ENCODE results near the gene ZNF215. TPM values are rescaled to one million over a fixed set of nuclear protein-coding genes. Genes with fewer than 3 reads are reported as not detected.

The ZNF215 gene
- total RNA-seq, 1 experiment from 2014 or later, result 15.8 TPM

DNA sequence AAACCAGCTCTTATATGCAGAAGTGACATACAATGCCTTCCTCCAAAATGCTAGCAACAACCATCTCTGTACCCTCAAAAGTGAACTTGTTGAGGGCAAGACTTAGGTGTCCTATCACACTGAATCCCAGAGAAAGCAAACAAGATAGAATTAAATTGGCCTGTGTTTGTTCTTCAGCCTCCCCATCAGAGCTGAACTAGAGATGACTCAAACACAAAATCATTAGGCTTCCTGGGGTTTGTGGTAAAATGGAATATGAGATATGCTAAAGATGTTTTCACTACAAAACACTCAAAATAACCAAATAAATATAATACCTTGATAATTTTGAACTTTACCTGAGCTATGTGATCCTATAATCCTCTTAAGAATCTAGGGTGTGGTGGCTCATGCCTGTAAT is 62.3 kb downstream of the ZNF215 start:
- ChIA-PET POLR2A (no interaction called here), CTCF (no interaction called here)
- no peaks in the 10 kb centered on the region for H3K27me3 Mint-ChIP-seq (ENCODE audit: low read depth)
- no peak for DNase-seq (ENCODE audit: low spot score)
- H3K4me1 Mint-ChIP-seq, result no peaks in the 10 kb centered on the region
- H3K9me3 Mint-ChIP-seq, result peaks cover 14% of the 10 kb centered on the region
- TF ChIP-seq, protein P1, sequence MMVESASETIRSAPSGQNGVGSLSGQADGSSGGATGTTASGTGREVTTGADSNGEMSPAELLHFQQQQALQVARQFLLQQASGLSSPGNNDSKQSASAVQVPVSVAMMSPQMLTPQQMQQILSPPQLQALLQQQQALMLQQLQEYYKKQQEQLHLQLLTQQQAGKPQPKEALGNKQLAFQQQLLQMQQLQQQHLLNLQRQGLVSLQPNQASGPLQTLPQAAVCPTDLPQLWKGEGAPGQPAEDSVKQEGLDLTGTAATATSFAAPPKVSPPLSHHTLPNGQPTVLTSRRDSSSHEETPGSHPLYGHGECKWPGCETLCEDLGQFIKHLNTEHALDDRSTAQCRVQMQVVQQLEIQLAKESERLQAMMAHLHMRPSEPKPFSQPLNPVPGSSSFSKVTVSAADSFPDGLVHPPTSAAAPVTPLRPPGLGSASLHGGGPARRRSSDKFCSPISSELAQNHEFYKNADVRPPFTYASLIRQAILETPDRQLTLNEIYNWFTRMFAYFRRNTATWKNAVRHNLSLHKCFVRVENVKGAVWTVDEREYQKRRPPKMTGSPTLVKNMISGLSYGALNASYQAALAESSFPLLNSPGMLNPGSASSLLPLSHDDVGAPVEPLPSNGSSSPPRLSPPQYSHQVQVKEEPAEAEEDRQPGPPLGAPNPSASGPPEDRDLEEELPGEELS (CRISPR knock-in tag; IDR thresholded peaks at IDR 0.05), result no peak
- no peak overlapping the region for H3K27ac Mint-ChIP-seq
- no peaks in the 10 kb centered on the region for H3K36me3 Mint-ChIP-seq
- ATAC-seq, result no peak
- no peak overlapping the region for H3K4me3 Mint-ChIP-seq

DNA sequence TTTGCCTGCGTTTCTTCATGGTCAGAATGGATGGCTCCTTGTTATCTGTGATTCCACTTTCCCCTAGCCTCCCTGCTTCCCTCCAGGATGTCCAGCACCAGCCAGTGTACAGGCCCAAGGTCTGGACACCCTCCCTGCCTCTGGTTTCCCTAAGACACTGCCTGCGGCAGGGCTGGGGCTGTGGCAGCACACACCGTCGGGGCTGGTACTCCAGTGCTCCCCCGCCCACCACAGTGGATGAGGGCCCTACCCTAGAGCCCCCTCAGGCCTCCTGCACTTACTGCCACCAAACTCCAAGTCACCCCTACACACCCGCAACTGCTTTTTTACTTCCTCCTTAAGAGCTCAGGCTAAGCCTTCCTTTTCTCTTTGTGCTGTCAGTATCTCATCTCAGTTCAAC is 65.0 kb downstream of the ZNF215 start:
- ChIA-PET CTCF (interaction anchor here (2.4 kb wide), 1 partner anchor 179 kb away, joined by 9 read pairs; no protein-coding TSS in a partner anchor), POLR2A (no interaction called here)
- TF ChIP-seq HMGA2 (CRISPR knock-in tag; IDR thresholded peaks at IDR 0.05) (no peak), OVOL2 (CRISPR knock-in tag; IDR thresholded peaks at IDR 0.05; ENCODE audit: borderline replicate concordance) (no peak), TP53 (CRISPR knock-in tag; IDR thresholded peaks at IDR 0.05) (no peak)
- no peak overlapping the region for H3K4me3 Mint-ChIP-seq
- ATAC-seq (peak; percentile 88), DNase-seq (ENCODE audit: low spot score) (peak; percentile 10)
- H3K36me3 Mint-ChIP-seq, result no peaks in the 10 kb centered on the region
- H3K9me3 Mint-ChIP-seq, result peaks cover 5% of the 10 kb centered on the region
- H3K27ac Mint-ChIP-seq, result no peak overlapping the region
- H3K4me1 Mint-ChIP-seq, result no peaks in the 10 kb centered on the region
- H3K27me3 Mint-ChIP-seq (ENCODE audit: low read depth), result no peaks in the 10 kb centered on the region

DNA sequence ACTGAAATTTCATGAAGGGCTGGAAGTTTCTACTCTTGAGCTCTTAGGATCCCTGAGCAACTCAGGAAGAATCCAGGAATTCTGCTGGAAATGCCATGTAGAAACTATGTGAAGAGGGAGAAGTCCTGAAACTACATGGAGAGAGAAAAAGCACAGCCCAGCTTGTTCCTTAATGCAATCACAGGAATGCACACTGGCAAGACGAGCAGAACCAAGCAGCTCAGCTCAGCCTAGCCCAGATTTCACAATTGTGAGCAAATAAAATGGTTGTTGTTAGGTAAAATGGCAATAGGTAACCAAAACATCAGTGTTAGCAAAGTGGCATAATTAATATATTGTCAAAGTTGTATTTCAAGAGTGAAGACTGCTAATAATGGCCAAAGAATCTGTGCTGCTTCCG is 65.8 kb downstream of the ZNF215 start:
- H3K27me3 Mint-ChIP-seq (ENCODE audit: low read depth), result no peaks in the 10 kb centered on the region
- CTCF ChIA-PET, result interaction anchor here (2.0 kb wide), 1 partner anchor 180 kb away, joined by 10 read pairs; no protein-coding TSS in a partner anchor
- H3K4me3 Mint-ChIP-seq, result no peak overlapping the region
- TF ChIP-seq, protein P2, sequence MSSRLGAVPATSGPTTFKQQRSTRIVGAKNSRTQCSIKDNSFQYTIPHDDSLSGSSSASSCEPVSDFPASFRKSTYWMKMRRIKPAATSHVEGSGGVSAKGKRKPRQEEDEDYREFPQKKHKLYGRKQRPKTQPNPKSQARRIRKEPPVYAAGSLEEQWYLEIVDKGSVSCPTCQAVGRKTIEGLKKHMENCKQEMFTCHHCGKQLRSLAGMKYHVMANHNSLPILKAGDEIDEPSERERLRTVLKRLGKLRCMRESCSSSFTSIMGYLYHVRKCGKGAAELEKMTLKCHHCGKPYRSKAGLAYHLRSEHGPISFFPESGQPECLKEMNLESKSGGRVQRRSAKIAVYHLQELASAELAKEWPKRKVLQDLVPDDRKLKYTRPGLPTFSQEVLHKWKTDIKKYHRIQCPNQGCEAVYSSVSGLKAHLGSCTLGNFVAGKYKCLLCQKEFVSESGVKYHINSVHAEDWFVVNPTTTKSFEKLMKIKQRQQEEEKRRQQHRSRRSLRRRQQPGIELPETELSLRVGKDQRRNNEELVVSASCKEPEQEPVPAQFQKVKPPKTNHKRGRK (CRISPR knock-in tag; IDR thresholded peaks at IDR 0.05; ENCODE audit: borderline replicate concordance), result no peak
- TF ChIP-seq GTF2I (CRISPR knock-in tag; conservative IDR thresholded peaks at IDR 0.05) (no peak), JAZF1 (CRISPR knock-in tag; IDR thresholded peaks at IDR 0.05) (no peak), OVOL2 (CRISPR knock-in tag; IDR thresholded peaks at IDR 0.05; ENCODE audit: borderline replicate concordance) (no peak), ZNF396 (CRISPR knock-in tag; IDR thresholded peaks at IDR 0.05; ENCODE audit: borderline replicate concordance) (no peak), PRRX2 (CRISPR knock-in tag; IDR thresholded peaks at IDR 0.05) (no peak), SMAD3 (CRISPR knock-in tag; IDR thresholded peaks at IDR 0.05; ENCODE audit: borderline replicate concordance) (no peak)
- TF ChIP-seq, protein P3, sequence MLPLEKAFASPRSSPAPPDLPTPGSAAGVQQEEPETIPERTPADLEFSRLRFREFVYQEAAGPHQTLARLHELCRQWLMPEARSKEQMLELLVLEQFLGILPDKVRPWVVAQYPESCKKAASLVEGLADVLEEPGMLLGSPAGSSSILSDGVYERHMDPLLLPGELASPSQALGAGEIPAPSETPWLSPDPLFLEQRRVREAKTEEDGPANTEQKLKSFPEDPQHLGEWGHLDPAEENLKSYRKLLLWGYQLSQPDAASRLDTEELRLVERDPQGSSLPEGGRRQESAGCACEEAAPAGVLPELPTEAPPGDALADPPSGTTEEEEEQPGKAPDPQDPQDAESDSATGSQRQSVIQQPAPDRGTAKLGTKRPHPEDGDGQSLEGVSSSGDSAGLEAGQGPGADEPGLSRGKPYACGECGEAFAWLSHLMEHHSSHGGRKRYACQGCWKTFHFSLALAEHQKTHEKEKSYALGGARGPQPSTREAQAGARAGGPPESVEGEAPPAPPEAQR (CRISPR knock-in tag; IDR thresholded peaks at IDR 0.05), result no peak
- TF ChIP-seq, protein P4, sequence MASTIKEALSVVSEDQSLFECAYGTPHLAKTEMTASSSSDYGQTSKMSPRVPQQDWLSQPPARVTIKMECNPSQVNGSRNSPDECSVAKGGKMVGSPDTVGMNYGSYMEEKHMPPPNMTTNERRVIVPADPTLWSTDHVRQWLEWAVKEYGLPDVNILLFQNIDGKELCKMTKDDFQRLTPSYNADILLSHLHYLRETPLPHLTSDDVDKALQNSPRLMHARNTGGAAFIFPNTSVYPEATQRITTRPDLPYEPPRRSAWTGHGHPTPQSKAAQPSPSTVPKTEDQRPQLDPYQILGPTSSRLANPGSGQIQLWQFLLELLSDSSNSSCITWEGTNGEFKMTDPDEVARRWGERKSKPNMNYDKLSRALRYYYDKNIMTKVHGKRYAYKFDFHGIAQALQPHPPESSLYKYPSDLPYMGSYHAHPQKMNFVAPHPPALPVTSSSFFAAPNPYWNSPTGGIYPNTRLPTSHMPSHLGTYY (CRISPR knock-in tag; IDR thresholded peaks at IDR 0.05), result no peak
- TF ChIP-seq, protein P5, sequence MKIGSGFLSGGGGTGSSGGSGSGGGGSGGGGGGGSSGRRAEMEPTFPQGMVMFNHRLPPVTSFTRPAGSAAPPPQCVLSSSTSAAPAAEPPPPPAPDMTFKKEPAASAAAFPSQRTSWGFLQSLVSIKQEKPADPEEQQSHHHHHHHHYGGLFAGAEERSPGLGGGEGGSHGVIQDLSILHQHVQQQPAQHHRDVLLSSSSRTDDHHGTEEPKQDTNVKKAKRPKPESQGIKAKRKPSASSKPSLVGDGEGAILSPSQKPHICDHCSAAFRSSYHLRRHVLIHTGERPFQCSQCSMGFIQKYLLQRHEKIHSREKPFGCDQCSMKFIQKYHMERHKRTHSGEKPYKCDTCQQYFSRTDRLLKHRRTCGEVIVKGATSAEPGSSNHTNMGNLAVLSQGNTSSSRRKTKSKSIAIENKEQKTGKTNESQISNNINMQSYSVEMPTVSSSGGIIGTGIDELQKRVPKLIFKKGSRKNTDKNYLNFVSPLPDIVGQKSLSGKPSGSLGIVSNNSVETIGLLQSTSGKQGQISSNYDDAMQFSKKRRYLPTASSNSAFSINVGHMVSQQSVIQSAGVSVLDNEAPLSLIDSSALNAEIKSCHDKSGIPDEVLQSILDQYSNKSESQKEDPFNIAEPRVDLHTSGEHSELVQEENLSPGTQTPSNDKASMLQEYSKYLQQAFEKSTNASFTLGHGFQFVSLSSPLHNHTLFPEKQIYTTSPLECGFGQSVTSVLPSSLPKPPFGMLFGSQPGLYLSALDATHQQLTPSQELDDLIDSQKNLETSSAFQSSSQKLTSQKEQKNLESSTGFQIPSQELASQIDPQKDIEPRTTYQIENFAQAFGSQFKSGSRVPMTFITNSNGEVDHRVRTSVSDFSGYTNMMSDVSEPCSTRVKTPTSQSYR (CRISPR knock-in tag; IDR thresholded peaks at IDR 0.05), result no peak
- ATAC-seq (no peak), DNase-seq (ENCODE audit: low spot score) (no peak)
- H3K36me3 Mint-ChIP-seq, result no peaks in the 10 kb centered on the region
- POLR2A ChIA-PET, result no interaction called here
- H3K4me1 Mint-ChIP-seq, result no peaks in the 10 kb centered on the region
- H3K9me3 Mint-ChIP-seq, result no peaks in the 10 kb centered on the region
- no peak overlapping the region for H3K27ac Mint-ChIP-seq

Measured in WTC11 (cell line).